Heart right ventricle (tissue), 16 donors: ENCODE results near the gene ALDH16A1. TPM values are rescaled to one million over a fixed set of nuclear protein-coding genes. Genes with fewer than 3 reads are reported as not detected.

Experiments
- ATAC-seq, 8 donors: fragments of 200-7000 bp; cut with Tn5 transposase; one replicate each; pipeline ENCODE4 v1.9.1; 2020; ENCODE audit warnings: mild to moderate bottlenecking in 8 of 8, moderate library complexity in 8 of 8, moderate number of reproducible peaks in 1 of 8
- DNase-seq, 2 donors: peaks; one replicate each; pipeline ENCODE4 v3.0.0-alpha.2; 2020
- H3K27ac ChIP-seq, 10 donors: fragments of 200-600 bp; sonication (generic) in 2 of 10; one replicate each; pipeline versions ENCODE4 v1.5.0 to v1.8.0; 2020 to 2022; ENCODE audit warnings: mild to moderate bottlenecking in 3 of 10
- H3K27me3 ChIP-seq, 7 donors: fragments of 200-600 bp; one replicate each; pipeline ENCODE4 v1.8.0; 2021 to 2022; ENCODE audit warnings: mild to moderate bottlenecking in 2 of 7
- H3K36me3 ChIP-seq, 9 donors: fragments of 200-600 bp; sonication (generic) in 1 of 9; one replicate each; pipeline versions ENCODE4 v1.5.0 to v1.8.0; 2020 to 2022; ENCODE audit warnings: mild to moderate bottlenecking in 2 of 9
- H3K4me1 ChIP-seq, 9 donors: fragments of 200-600 bp; sonication (generic) in 1 of 9; one replicate each; pipeline versions ENCODE4 v1.5.0 to v1.8.0; 2020 to 2022; ENCODE audit warnings: mild to moderate bottlenecking in 4 of 9
- H3K4me3 ChIP-seq, 10 donors: fragments of 200-600 bp; sonication (generic) in 2 of 10; one replicate each; pipeline versions ENCODE4 v1.5.0 to v1.8.0; 2020 to 2022; ENCODE audit warnings: mild to moderate bottlenecking in 7 of 10, moderate library complexity in 2 of 10
- H3K9me3 ChIP-seq, 11 donors: fragments of 200-600 bp in 10 of 11; sonication (generic) in 2 of 11; one replicate each; pipeline versions ENCODE4 v1.5.0 to v1.8.0; 2013 to 2022; ENCODE audit warnings: mild to moderate bottlenecking in 2 of 11, control low read depth in 1 of 11, moderate library complexity in 1 of 11
- CTCF ChIP-seq, 9 donors: fragments of 200-600 bp; sonication (generic) in 2 of 9; IDR thresholded peaks; one replicate each; pipeline versions ENCODE4 v1.5.0 to v1.8.0; 2021 to 2022; ENCODE audit warnings: antibody characterized with exemption in 9 of 9, mild to moderate bottlenecking in 5 of 9, moderate library complexity in 1 of 9
- WGBS, 2 donors: extraction: QIAGEN DNeasy Blood & Tissue Kit; methylation state at CpG; one replicate each; pipeline ENCODE4 v1.1.7; 2013; ENCODE audit warnings: inconsistent platforms in 1 of 2; 5-methylcytosine and 5-hydroxymethylcytosine counted together
- intact Hi-C, 10 donors: fragments of 100-400 bp; cut with DNase I; formaldehyde crosslinking; loops; one replicate each; pipeline versions ENCODE4 v1.11.1 to v1.14.2; 2022
- polyA plus RNA-seq, 2 donors: library from polyadenylated mRNA; stranded (reverse); fragments of 200-250 nt; gene quantifications; one replicate each; pipeline ENCODE4 v1.2.3, GENCODE V29; 2013
- total RNA-seq, 10 donors: library from RNA; stranded (reverse); fragmentation: NEBNext Ultra II Directional in 3 of 10; extraction: Animal tissue kit (Norgen Biotek cat#: 25700) in 3 of 10; gene quantifications; one replicate each; pipeline versions ENCODE4 v1.2.1 to v1.2.4, GENCODE V29; 2021 to 2023
- donor health status: Arrhythmogenic right ventricular cardiomyopathy.
- donor health status: ischemic (EF 13 %, LVEDD 7.1; RV severe dilation, severe dysfunction).
- donor health status: healthy with polysubstance abuse.
- donor health status: DM: no; HTN: yes; CAD: no.
- donor health status: DM: no; HTN: no; CAD: no.
- donor health status: ischemic (EF 25% LVEDD 6.9; RV normal size, moderate dysfunction).
- donor health status: ischemic (EF 25% LVEDD 5.7; RV mildly dilated, moderate dysfunction).
- donor health status: healthy.
- donor health status: DM: yes; HTN: yes; CAD: no.
- donor health status: Ischemic cardiomyopathy.
- donor health status: ischemic (EF 35%, LVEDD 5.7; RV mildly dilated, moderate dysfunction).
- donor health status: nonischemic (EF 11% LVEDD 7.7; RV severe dilation, severe dysfunction).
- donor health status: DM: yes; HTN: yes; CAD: no.
- donor health status: PGD.
- donor health status: ischemic (EF 29% LVEDD 5.4; RV normal size, mild dysfunction).
- donor health status: nonischemic (EF 23%, LVEDD 6.1; RV moderate dilation, normal function).

The ALDH16A1 gene
- total and polyA plus RNA-seq, 12 donors: 4.4 to 19.9 (median 8.7) TPM

- Histone ChIP-seq H3K27me3 (no peaks in the 10 kb centered on the region), H3K36me3 (peaks cover 12 to 70% (median 40%) of the 10 kb centered on the region in 9 donors), H3K9me3 (no peaks in the 10 kb centered on the region), H3K4me3 (peak overlapping the region; percentile 74 to 99 (median 92)), H3K27ac (peak overlapping the region in 9 of 10 donors; percentile 85 to 95 (median 90)), H3K4me1 (peaks cover 15 to 37% (median 29%) of the 10 kb centered on the region in 9 donors)
- no peak for DNase-seq
- WGBS, 2 donors: 25 to 27% methylated on average over 15 of the region's 15 CpGs
- intact Hi-C loops: no loop called here
- ATAC-seq: no peak
- TF ChIP-seq CTCF (IDR thresholded peaks at IDR 0.05): no peak
Observed at GRCh38 chr19:49488863-49489537, 36.0 kb downstream of the ALDH16A1 start.

GRCh38 chr19:49489601-49490167 is 36.7 kb downstream of the ALDH16A1 start:
- peaks cover 15 to 37% (median 29%) of the 10 kb centered on the region in 9 donors for H3K4me1 ChIP-seq
- WGBS, 2 donors: 62 to 64% methylated on average over 15 of the region's 15 CpGs
- no peaks in the 10 kb centered on the region for H3K27me3 ChIP-seq
- H3K4me3 ChIP-seq: peak overlapping the region in 8 of 10 donors; percentile 74 to 97 (median 91)
- peak overlapping the region in 7 of 10 donors; percentile 85 to 95 (median 90) for H3K27ac ChIP-seq
- intact Hi-C loops: no loop called here
- no peaks in the 10 kb centered on the region for H3K9me3 ChIP-seq
- DNase-seq (no peak), ATAC-seq (no peak)
- H3K36me3 ChIP-seq: peaks cover 12 to 64% (median 40%) of the 10 kb centered on the region in 9 donors
- no peak for TF ChIP-seq CTCF (IDR thresholded peaks at IDR 0.05)

- H3K4me3 ChIP-seq: peak overlapping the region in 1 of 10 donors; percentile 97
- no peak for TF ChIP-seq CTCF (IDR thresholded peaks at IDR 0.05)
- peaks cover 15 to 41% (median 34%) of the 10 kb centered on the region in 9 donors for H3K4me1 ChIP-seq
- H3K27ac ChIP-seq: peak overlapping the region in 5 of 10 donors; percentile 85 to 93 (median 90)
- H3K27me3 ChIP-seq: no peaks in the 10 kb centered on the region
- H3K36me3 ChIP-seq: peaks cover 12 to 59% (median 40%) of the 10 kb centered on the region in 9 donors
- DNase-seq (no peak), ATAC-seq (no peak)
- WGBS, 2 donors: 84 to 86% methylated on average over 27 of the region's 27 CpGs
- intact Hi-C loops: no loop called here
- no peaks in the 10 kb centered on the region for H3K9me3 ChIP-seq
Observed at GRCh38 chr19:49490287-49491029, 37.4 kb downstream of the ALDH16A1 start.

GRCh38 chr19:49491030-49491803 is 38.2 kb downstream of the ALDH16A1 start:
- Histone ChIP-seq H3K27ac (peak overlapping the region in 1 of 10 donors; percentile 90), H3K27me3 (no peaks in the 10 kb centered on the region), H3K36me3 (peaks cover 12 to 52% (median 40%) of the 10 kb centered on the region in 9 donors), H3K9me3 (no peaks in the 10 kb centered on the region), H3K4me3 (no peak overlapping the region), H3K4me1 (peaks cover 15 to 44% (median 37%) of the 10 kb centered on the region in 9 donors)
- intact Hi-C loops: no loop called here
- ATAC-seq (no peak), DNase-seq (no peak)
- no peak for TF ChIP-seq CTCF (IDR thresholded peaks at IDR 0.05)
- WGBS, 2 donors: 67 to 69% methylated on average over 16 to 17 of the region's 17 CpGs
